B cell (primary cell): ENCODE measurements around the gene FER. TPM values are rescaled to one million over a fixed set of nuclear protein-coding genes. Genes with fewer than 3 reads are reported as not detected.

Experiments used
- ATAC-seq: fragments of 200-7000 bp; cut with Tn5 transposase; one replicate; pipeline ENCODE4 v1.10.0; 2021; ENCODE audit warnings: low read depth, mild to moderate bottlenecking, moderate number of reproducible peaks, moderate library complexity
- CTCF ChIA-PET: fragments of 350-600 bp; sonication (Branson Sonifier 250); formaldehyde crosslinking; loops from one replicate; lab custom pipeline; 2021; ENCODE audit warnings: antibody characterized with exemption, inconsistent platforms; lab: Charles Lee
- POLR2A ChIA-PET: fragments of 350-600 bp; sonication (Branson Sonifier 250); formaldehyde crosslinking; loops from one replicate; lab custom pipeline; 2021; ENCODE audit warnings: antibody characterized with exemption; lab: Charles Lee
- DNase-seq: peaks from one replicate; pipeline ENCODE4 v3.0.0; 2013
- H2AFZ ChIP-seq: 2 replicates; pipeline ENCODE4 v1.6.1; 2012; ENCODE audit warnings: mild to moderate bottlenecking, low read depth, low read length; ENCODE audit not compliant: insufficient read depth, poor library complexity, severe bottlenecking
- H3K27ac ChIP-seq, 2 donors: 1 replicate in 1 of 2; 2 replicates in 1 of 2; pipeline ENCODE4 v1.5.1; 2012 to 2013; ENCODE audit warnings: low read length in 2 of 2, mild to moderate bottlenecking in 2 of 2, moderate library complexity in 1 of 2
- H3K27me3 ChIP-seq, 4 experiments: fragments of 200-600 bp in 1 of 4; sonication (generic) in 1 of 4; replicated peaks in 1 of 4; 1 replicate in 2 of 4; 2 replicates in 2 of 4; pipeline versions ENCODE4 v1.6.1 to v1.7.0; 2013 to 2016; ENCODE audit warnings: low read length in 3 of 4, mild to moderate bottlenecking in 2 of 4, mixed read lengths in 1 of 4, moderate library complexity in 1 of 4; ENCODE audit not compliant: insufficient read depth in 4 of 4, control insufficient read depth in 3 of 4; ENCODE audit errors: control extremely low read depth in 1 of 4
- H3K36me3 ChIP-seq, 2 experiments: replicated peaks in 1 of 2; 1 replicate in 1 of 2; 2 replicates in 1 of 2; pipeline versions ENCODE4 v1.6.1 to v1.7.1; 2013; ENCODE audit warnings: low read length in 1 of 2; ENCODE audit not compliant: insufficient read depth in 2 of 2, control insufficient read depth in 1 of 2; ENCODE audit errors: control extremely low read depth in 1 of 2, extremely low read depth in 1 of 2
- H3K4me1 ChIP-seq, 2 donors: fragments of 200-600 bp in 1 of 2; sonication (generic) in 1 of 2; 1 replicate in 1 of 2; 2 replicates in 1 of 2; pipeline versions ENCODE4 v1.5.1 to v1.6.1; 2013 to 2017; ENCODE audit warnings: low read length in 2 of 2; ENCODE audit not compliant: control insufficient read depth in 2 of 2, insufficient read depth in 2 of 2
- H3K4me2 ChIP-seq: replicated peaks from 2 replicates; pipeline ENCODE3; 2012; ENCODE audit warnings: mild to moderate bottlenecking, low read depth, low read length; ENCODE audit not compliant: poor library complexity, severe bottlenecking
- H3K4me3 ChIP-seq, 5 experiments: fragments of 200-600 bp in 1 of 5; sonication (generic) in 1 of 5; 1 replicate in 3 of 5; 2 replicates in 2 of 5; pipeline versions ENCODE4 v1.5.1 to v1.7.0; 2011 to 2016; ENCODE audit warnings: low read length in 4 of 5, mild to moderate bottlenecking in 4 of 5, low read depth in 2 of 5, control low read depth in 1 of 5, moderate library complexity in 1 of 5; ENCODE audit not compliant: insufficient read depth in 1 of 5; ENCODE audit errors: control extremely low read depth in 1 of 5, extremely low read depth in 1 of 5
- H3K79me2 ChIP-seq: fragments of 200-600 bp; sonication (generic); one replicate; pipeline ENCODE4 v1.6.0; 2016; ENCODE audit warnings: low read length; ENCODE audit not compliant: control insufficient read depth, insufficient read depth
- H3K9ac ChIP-seq: fragments of 200-600 bp; sonication (generic); 2 replicates; pipeline ENCODE4 v1.6.1; 2017; ENCODE audit warnings: mild to moderate bottlenecking, low read length, moderate library complexity
- H3K9me3 ChIP-seq, 3 donors: one replicate each; pipeline versions ENCODE4 v1.6.1 to v1.7.1; 2013; ENCODE audit warnings: low read length in 2 of 3; ENCODE audit not compliant: control insufficient read depth in 2 of 3, insufficient read depth in 1 of 3; ENCODE audit errors: control extremely low read depth in 1 of 3
- H4K20me1 ChIP-seq: 2 replicates; pipeline ENCODE4 v1.6.0; 2012; ENCODE audit warnings: mild to moderate bottlenecking, low read length; ENCODE audit not compliant: insufficient read depth, control insufficient read depth, poor library complexity, severe bottlenecking
- H3K27ac Mint-ChIP-seq: one replicate; pipeline ENCODE4 v1.8.0; 2021; ENCODE audit warnings: mixed read lengths
- H3K27me3 Mint-ChIP-seq: one replicate; pipeline ENCODE4 v1.8.0; 2021; ENCODE audit warnings: mixed read lengths
- H3K4me1 Mint-ChIP-seq: one replicate; pipeline ENCODE4 v1.8.0; 2021; ENCODE audit warnings: mixed read lengths
- H3K4me3 Mint-ChIP-seq: one replicate; pipeline ENCODE4 v1.8.0; 2021; ENCODE audit warnings: mixed read lengths
- H3K9me3 Mint-ChIP-seq: one replicate; pipeline ENCODE4 v1.8.0; 2022; ENCODE audit warnings: mixed read lengths; ENCODE audit not compliant: insufficient read depth
- EZH2 ChIP-seq: IDR thresholded peaks from 2 replicates; pipeline ENCODE4 v1.6.1; 2012; ENCODE audit warnings: borderline replicate concordance, low read depth, mild to moderate bottlenecking, moderate library complexity, low read length; ENCODE audit not compliant: insufficient read depth, poor library complexity, severe bottlenecking
- WGBS: methylation state at CpG from one replicate; pipeline ENCODE4 v1.1.5; 2013; ENCODE audit warnings: missing lambda C conversion rate; ENCODE audit not compliant: insufficient coverage; 5-methylcytosine and 5-hydroxymethylcytosine counted together
- intact Hi-C: fragments of 100-400 bp; cut with micrococcal nuclease; formaldehyde crosslinking; loops from one replicate; pipeline ENCODE4 v1.10.0; 2022
- polyA plus RNA-seq: library from polyadenylated mRNA; depleted of rRNA; stranded (reverse); fragments of >200 nt; gene quantifications from 2 replicates; pipeline ENCODE4 v1.2.3, GENCODE V29; 2012
- total RNA-seq, 2 donors: library from RNA; stranded (reverse); fragments of 120-200 nt in 1 of 2; gene quantifications; 1 replicate in 1 of 2; 2 replicates in 1 of 2; pipeline versions ENCODE4 v1.2.3 to v1.2.4, GENCODE V29; 2013 to 2022
- TF ChIP-seq, protein P1 (sequence below): fragments of 200-600 bp; IDR thresholded peaks from one replicate; pipeline ENCODE4 v1.8.0; 2022; ENCODE audit warnings: antibody characterized with exemption, mild to moderate bottlenecking

Gene FER
- total and polyA plus RNA-seq, 2 donors (not counting 1 experiment from before 2014, with no cell fraction given), result 1.3 to 41.3 TPM

DNA sequence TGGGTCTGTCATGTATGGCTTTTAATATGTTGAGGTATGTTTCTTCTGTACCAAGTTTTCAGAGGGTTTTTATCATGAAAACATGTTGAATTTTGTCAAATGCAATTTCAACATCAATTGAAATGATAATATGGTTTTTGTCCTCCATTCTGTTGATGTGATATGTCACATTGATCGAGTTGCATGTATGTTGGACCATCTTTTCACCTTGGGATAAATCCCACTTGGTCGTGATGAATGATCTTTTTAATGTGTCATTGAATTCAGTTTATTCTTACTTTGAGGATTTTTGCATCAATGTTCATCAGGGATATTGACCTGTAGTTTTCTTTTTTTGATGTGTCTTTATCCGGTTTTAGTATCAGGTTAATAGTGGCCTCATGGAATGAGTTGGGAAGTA, 373.5 kb downstream of the FER start:
- Histone ChIP-seq H3K79me2 (no peaks in the 10 kb centered on the region), H3K27me3 (no peaks in the 10 kb centered on the region), H3K4me1 (no peaks in the 10 kb centered on the region), H3K9ac (no peak overlapping the region), H3K4me3 (no peak overlapping the region), H2AFZ (no peak overlapping the region), H3K36me3 (no peaks in the 10 kb centered on the region), H3K9me3 (peaks cover 0 to 2% (median 0%) of the 10 kb centered on the region in 3 donors), H4K20me1 (no peaks in the 10 kb centered on the region), H3K27ac (no peak overlapping the region), H3K4me2 (no peak overlapping the region)
- Mint-ChIP-seq H3K27ac (no peak overlapping the region), H3K27me3 (no peaks in the 10 kb centered on the region), H3K9me3 (no peaks in the 10 kb centered on the region), H3K4me3 (no peak overlapping the region), H3K4me1 (no peaks in the 10 kb centered on the region)
- WGBS, result 100% methylated on average over 2 of the region's 3 CpGs
- no peak for DNase-seq
- ATAC-seq, result no peak
- intact Hi-C loops, result no loop called here
- no peak for TF ChIP-seq EZH2
- TF ChIP-seq, protein P1, sequence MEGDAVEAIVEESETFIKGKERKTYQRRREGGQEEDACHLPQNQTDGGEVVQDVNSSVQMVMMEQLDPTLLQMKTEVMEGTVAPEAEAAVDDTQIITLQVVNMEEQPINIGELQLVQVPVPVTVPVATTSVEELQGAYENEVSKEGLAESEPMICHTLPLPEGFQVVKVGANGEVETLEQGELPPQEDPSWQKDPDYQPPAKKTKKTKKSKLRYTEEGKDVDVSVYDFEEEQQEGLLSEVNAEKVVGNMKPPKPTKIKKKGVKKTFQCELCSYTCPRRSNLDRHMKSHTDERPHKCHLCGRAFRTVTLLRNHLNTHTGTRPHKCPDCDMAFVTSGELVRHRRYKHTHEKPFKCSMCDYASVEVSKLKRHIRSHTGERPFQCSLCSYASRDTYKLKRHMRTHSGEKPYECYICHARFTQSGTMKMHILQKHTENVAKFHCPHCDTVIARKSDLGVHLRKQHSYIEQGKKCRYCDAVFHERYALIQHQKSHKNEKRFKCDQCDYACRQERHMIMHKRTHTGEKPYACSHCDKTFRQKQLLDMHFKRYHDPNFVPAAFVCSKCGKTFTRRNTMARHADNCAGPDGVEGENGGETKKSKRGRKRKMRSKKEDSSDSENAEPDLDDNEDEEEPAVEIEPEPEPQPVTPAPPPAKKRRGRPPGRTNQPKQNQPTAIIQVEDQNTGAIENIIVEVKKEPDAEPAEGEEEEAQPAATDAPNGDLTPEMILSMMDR, result no peak
- ChIA-PET POLR2A (no interaction called here), CTCF (no interaction called here)

DNA sequence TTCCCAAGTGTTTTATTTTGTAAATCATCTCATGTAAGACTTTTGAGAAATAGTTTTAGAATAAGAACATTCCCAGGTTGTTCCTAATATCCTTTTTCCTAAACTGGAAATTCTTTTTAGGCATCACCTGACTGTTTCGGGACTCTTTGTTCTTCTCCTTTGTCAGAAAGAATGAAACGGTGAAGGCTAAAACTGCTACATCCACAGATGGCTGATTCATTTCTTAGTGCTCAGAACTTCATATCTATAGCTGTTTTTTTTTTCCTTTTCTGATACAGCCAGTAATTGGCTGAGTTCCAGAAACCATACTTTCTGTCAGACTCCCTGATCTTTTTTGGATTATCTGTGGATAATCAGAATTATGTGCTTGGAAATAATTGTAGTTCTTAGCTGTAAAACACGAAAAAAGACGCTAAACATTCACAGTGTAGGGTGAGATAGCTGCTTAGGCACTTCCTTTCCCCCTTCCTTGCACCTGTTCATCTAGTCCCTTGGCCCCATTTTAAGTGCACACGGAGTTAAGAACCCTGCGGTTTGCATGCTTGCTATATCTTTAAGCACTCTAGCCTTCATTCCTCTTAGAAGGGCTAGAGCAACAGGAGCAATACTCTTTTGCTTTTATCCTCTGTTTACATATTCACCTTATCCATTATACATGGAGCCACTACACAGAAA, 378.2 kb downstream of the FER start:
- no peak overlapping the region for H3K4me3 ChIP-seq
- ATAC-seq, result no peak
- intact Hi-C loops, result no loop called here
- H3K27ac Mint-ChIP-seq, result no peak overlapping the region
- no peak for DNase-seq
- ChIA-PET POLR2A (no interaction called here), CTCF (no interaction called here)
- H3K27ac ChIP-seq, result no peak overlapping the region
- H2AFZ ChIP-seq, result no peak overlapping the region
- H4K20me1 ChIP-seq, result no peaks in the 10 kb centered on the region
- WGBS, result 95% methylated on average over 4 of the region's 6 CpGs
- H3K36me3 ChIP-seq, result no peaks in the 10 kb centered on the region
- H3K79me2 ChIP-seq, result no peaks in the 10 kb centered on the region
- no peak overlapping the region for H3K4me2 ChIP-seq
- no peaks in the 10 kb centered on the region for H3K27me3 ChIP-seq
- TF ChIP-seq EZH2, result no peak
- TF ChIP-seq, protein P1, result no peak
- H3K4me1 ChIP-seq, result no peaks in the 10 kb centered on the region
- no peaks in the 10 kb centered on the region for H3K9me3 Mint-ChIP-seq
- no peaks in the 10 kb centered on the region for H3K9me3 ChIP-seq
- H3K4me3 Mint-ChIP-seq, result no peak overlapping the region
- H3K4me1 Mint-ChIP-seq, result no peaks in the 10 kb centered on the region
- no peaks in the 10 kb centered on the region for H3K27me3 Mint-ChIP-seq
- H3K9ac ChIP-seq, result no peak overlapping the region
